MM.1S (cell line): Measurements from ENCODE around the gene ARSG.
A peak's percentile ranks its signal among the peaks of the same experiment; 100 is the strongest.

Experiments
- DNase-seq: peaks from one replicate; pipeline ENCODE4 v3.0.0-alpha.2; 2015
- H2AFZ ChIP-seq: fragments of 300-600 bp; sonication (generic); 2 replicates; pipeline ENCODE4 v1.6.0; 2016; ENCODE audit warnings: antibody characterized with exemption, low read length
- H3F3A ChIP-seq: fragments of 300-600 bp; sonication (generic); 2 replicates; pipeline ENCODE4 v1.6.1; 2016; ENCODE audit warnings: mild to moderate bottlenecking, antibody characterized with exemption, low read length, moderate library complexity, mixed read lengths; ENCODE audit not compliant: insufficient read depth
- H3K27ac ChIP-seq: fragments of 300-600 bp; sonication (generic); 2 replicates; pipeline ENCODE4 v1.5.1; 2016; ENCODE audit warnings: mild to moderate bottlenecking, low read length
- H3K27me3 ChIP-seq: fragments of 300-600 bp; sonication (generic); replicated peaks from 2 replicates; pipeline ENCODE4 v1.6.0; 2016; ENCODE audit warnings: low read length; ENCODE audit not compliant: insufficient read depth
- H3K36me3 ChIP-seq: fragments of 300-600 bp; sonication (generic); replicated peaks from 2 replicates; pipeline ENCODE4 v1.6.1; 2016; ENCODE audit warnings: mild to moderate bottlenecking, low read length, mixed read lengths; ENCODE audit not compliant: insufficient read depth
- H3K4me1 ChIP-seq: fragments of 300-600 bp; sonication (generic); 2 replicates; pipeline ENCODE4 v1.6.1; 2016; ENCODE audit warnings: low read length, mixed read lengths
- H3K4me2 ChIP-seq: fragments of 300-600 bp; sonication (generic); 2 replicates; pipeline ENCODE4 v1.6.0; 2016; ENCODE audit warnings: low read depth, low read length
- H3K4me3 ChIP-seq: fragments of 300-600 bp; sonication (generic); 2 replicates; pipeline ENCODE4 v1.5.1; 2016; ENCODE audit warnings: low read length, mixed read lengths
- H3K79me2 ChIP-seq: fragments of 300-600 bp; sonication (generic); 2 replicates; pipeline ENCODE4 v1.6.1; 2016; ENCODE audit warnings: mixed run types, low read length, mixed read lengths
- H3K9ac ChIP-seq: fragments of 300-600 bp; sonication (generic); 2 replicates; pipeline ENCODE4 v1.6.1; 2016; ENCODE audit warnings: low read length, mixed read lengths
- H3K9me2 ChIP-seq: fragments of 300-600 bp; sonication (generic); replicated peaks from 2 replicates; pipeline ENCODE4 v1.6.1; 2016; ENCODE audit warnings: mild to moderate bottlenecking, low read length, mixed read lengths; ENCODE audit not compliant: insufficient read depth
- H3K9me3 ChIP-seq: fragments of 300-600 bp; sonication (generic); replicated peaks from 2 replicates; pipeline ENCODE4 v1.6.1; 2016; ENCODE audit warnings: mild to moderate bottlenecking, low read length, mixed read lengths; ENCODE audit not compliant: insufficient read depth
- H4K20me1 ChIP-seq: fragments of 300-600 bp; sonication (generic); 2 replicates; pipeline ENCODE4 v1.6.1; 2016; ENCODE audit warnings: mild to moderate bottlenecking, low read length, moderate library complexity, mixed read lengths; ENCODE audit not compliant: insufficient read depth
- EZH2 ChIP-seq: fragments of 300-600 bp; sonication (generic); optimal IDR thresholded peaks from 2 replicates; pipeline ENCODE3; 2017; ENCODE audit warnings: low read depth, mild to moderate bottlenecking, antibody characterized with exemption, low read length, mixed read lengths
- EZH2phosphoT487 ChIP-seq: fragments of 300-600 bp; sonication (generic); IDR thresholded peaks from 2 replicates; pipeline ENCODE4 v1.6.1; 2018; ENCODE audit warnings: antibody characterized with exemption, low read length
- TF ChIP-seq, protein P1 (sequence below): fragments of 300-600 bp; sonication (generic); IDR thresholded peaks from 2 replicates; pipeline ENCODE4 v1.5.1; 2016; ENCODE audit warnings: antibody characterized with exemption, low read length, mixed read lengths

The ARSG gene

GRCh38 chr17:68461122-68461539, 169.8 kb downstream of the ARSG start:
- Histone ChIP-seq H3F3A (peaks cover 51% of the 10 kb centered on the region), H3K9ac (peak overlapping the region; percentile 82; the same call in 1 of the 2 replicates), H3K36me3 (no peaks in the 10 kb centered on the region), H4K20me1 (no peaks in the 10 kb centered on the region), H3K79me2 (peaks cover 10% of the 10 kb centered on the region), H3K27me3 (no peaks in the 10 kb centered on the region), H3K9me2 (no peaks in the 10 kb centered on the region), H3K4me1 (peaks cover 47% of the 10 kb centered on the region), H3K4me2 (peak overlapping the region; percentile 71), H2AFZ (0 out of 2 replicates have a peak overlapping the region, but pooled peaks have one; percentile 40), H3K9me3 (no peaks in the 10 kb centered on the region), H3K4me3 (no peak overlapping the region), H3K27ac (peak overlapping the region; percentile 94)
- TF ChIP-seq EZH2phosphoT487 (no peak), EZH2 (no peak)
- TF ChIP-seq, protein P1, sequence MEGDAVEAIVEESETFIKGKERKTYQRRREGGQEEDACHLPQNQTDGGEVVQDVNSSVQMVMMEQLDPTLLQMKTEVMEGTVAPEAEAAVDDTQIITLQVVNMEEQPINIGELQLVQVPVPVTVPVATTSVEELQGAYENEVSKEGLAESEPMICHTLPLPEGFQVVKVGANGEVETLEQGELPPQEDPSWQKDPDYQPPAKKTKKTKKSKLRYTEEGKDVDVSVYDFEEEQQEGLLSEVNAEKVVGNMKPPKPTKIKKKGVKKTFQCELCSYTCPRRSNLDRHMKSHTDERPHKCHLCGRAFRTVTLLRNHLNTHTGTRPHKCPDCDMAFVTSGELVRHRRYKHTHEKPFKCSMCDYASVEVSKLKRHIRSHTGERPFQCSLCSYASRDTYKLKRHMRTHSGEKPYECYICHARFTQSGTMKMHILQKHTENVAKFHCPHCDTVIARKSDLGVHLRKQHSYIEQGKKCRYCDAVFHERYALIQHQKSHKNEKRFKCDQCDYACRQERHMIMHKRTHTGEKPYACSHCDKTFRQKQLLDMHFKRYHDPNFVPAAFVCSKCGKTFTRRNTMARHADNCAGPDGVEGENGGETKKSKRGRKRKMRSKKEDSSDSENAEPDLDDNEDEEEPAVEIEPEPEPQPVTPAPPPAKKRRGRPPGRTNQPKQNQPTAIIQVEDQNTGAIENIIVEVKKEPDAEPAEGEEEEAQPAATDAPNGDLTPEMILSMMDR, result no peak
- no peak for DNase-seq

DNA sequence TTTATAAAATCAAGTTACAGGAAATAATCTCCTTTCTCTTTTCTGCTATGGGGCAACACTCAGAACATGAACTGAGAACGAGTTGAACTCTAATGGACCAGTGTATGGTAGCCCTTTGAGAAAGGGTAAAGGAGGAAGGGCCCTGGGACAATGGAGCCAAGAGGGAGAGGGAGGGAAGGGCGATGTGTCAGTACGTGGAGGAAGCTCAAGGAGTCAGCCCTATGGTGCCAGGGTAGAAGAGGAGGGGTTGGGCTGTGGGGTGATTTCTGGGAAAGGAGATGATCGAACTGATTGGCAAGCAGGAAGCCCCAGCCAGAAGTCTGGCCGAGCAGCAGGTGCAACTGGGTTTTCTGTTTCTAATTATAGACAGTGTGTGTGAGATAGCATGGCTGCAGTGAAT, 170.3 kb downstream of the ARSG start:
- peak overlapping the region; percentile 82; the same call in 1 of the 2 replicates for H3K9ac ChIP-seq
- H3K9me3 ChIP-seq, result no peaks in the 10 kb centered on the region
- H3K27me3 ChIP-seq, result no peaks in the 10 kb centered on the region
- peak; percentile 52 for DNase-seq
- peaks cover 54% of the 10 kb centered on the region for H3F3A ChIP-seq
- no peaks in the 10 kb centered on the region for H3K9me2 ChIP-seq
- no peaks in the 10 kb centered on the region for H3K36me3 ChIP-seq
- H3K4me1 ChIP-seq, result peaks cover 48% of the 10 kb centered on the region
- no peaks in the 10 kb centered on the region for H4K20me1 ChIP-seq
- H3K4me3 ChIP-seq, result no peak overlapping the region; the same call in 1 of the 2 replicates
- peak overlapping the region; percentile 94 for H3K27ac ChIP-seq
- TF ChIP-seq EZH2 (no peak), EZH2phosphoT487 (no peak)
- TF ChIP-seq, protein P1, result no peak
- 0 out of 2 replicates have a peak overlapping the region, but pooled peaks have one; percentile 40 for H2AFZ ChIP-seq
- H3K4me2 ChIP-seq, result peak overlapping the region; percentile 71
- H3K79me2 ChIP-seq, result peaks cover 5% of the 10 kb centered on the region

GRCh38 chr17:68462381-68463210, 171.3 kb downstream of the ARSG start:
- peak overlapping the region; percentile 71 for H3K4me2 ChIP-seq
- H3K4me1 ChIP-seq, result peaks cover 52% of the 10 kb centered on the region
- H3K36me3 ChIP-seq, result no peaks in the 10 kb centered on the region
- DNase-seq, result peak; percentile 88
- TF ChIP-seq, protein P1, result peak; percentile 72
- TF ChIP-seq EZH2 (no peak), EZH2phosphoT487 (no peak)
- no peak overlapping the region for H3K4me3 ChIP-seq
- H3K9me3 ChIP-seq, result no peaks in the 10 kb centered on the region
- H3K79me2 ChIP-seq, result no peaks in the 10 kb centered on the region
- H4K20me1 ChIP-seq, result no peaks in the 10 kb centered on the region
- H3F3A ChIP-seq, result peaks cover 54% of the 10 kb centered on the region
- H3K9ac ChIP-seq, result peak overlapping the region; percentile 23; the same call in 1 of the 2 replicates
- peak overlapping the region; percentile 94 for H3K27ac ChIP-seq
- no peaks in the 10 kb centered on the region for H3K9me2 ChIP-seq
- peak overlapping the region; percentile 40 for H2AFZ ChIP-seq
- no peaks in the 10 kb centered on the region for H3K27me3 ChIP-seq
